Stimulated activated naive B cell treated with anti-CD40 and anti-IgM and Interleukin-4, amounts not matched to agents 10 μg/mL and 1 μg/mL and 100 μg/mL, for 72 hours (primary cell): ENCODE results near the gene SYNE2.
"Not testable (repeated sequence)": the region's sequence is repeated elsewhere in the genome, so short reads cannot be mapped to it uniquely, and the experiment has no call there.

Experiments used
- ATAC-seq, 2 donors: fragments of 150-1000 bp; cut with Tn5 transposase; replicated peaks; 2 replicates each; pipeline ENCODE4 v1.10.0; 2021; ENCODE audit warnings: moderate library complexity in 1 of 2
- DNase-seq: peaks from one replicate; pipeline ENCODE4 v3.0.0; 2021
- H3K27ac Mint-ChIP-seq: one replicate; pipeline ENCODE4 v1.8.0; 2022; ENCODE audit warnings: mild to moderate bottlenecking, mixed read lengths
- H3K27me3 Mint-ChIP-seq, 2 donors: one replicate each; pipeline ENCODE4 v1.8.0; 2022; ENCODE audit warnings: mixed read lengths in 2 of 2
- H3K36me3 Mint-ChIP-seq, 2 donors: one replicate each; pipeline ENCODE4 v1.8.0; 2022; ENCODE audit warnings: mixed read lengths in 2 of 2, mild to moderate bottlenecking in 1 of 2
- H3K4me1 Mint-ChIP-seq, 2 donors: one replicate each; pipeline ENCODE4 v1.8.0; 2022; ENCODE audit warnings: mixed read lengths in 2 of 2, mild to moderate bottlenecking in 1 of 2
- H3K4me3 Mint-ChIP-seq, 2 donors: one replicate each; pipeline ENCODE4 v1.8.0; 2022; ENCODE audit warnings: mild to moderate bottlenecking in 2 of 2, mixed read lengths in 2 of 2, moderate library complexity in 1 of 2
- H3K9me3 Mint-ChIP-seq, 2 donors: one replicate each; pipeline ENCODE4 v1.8.0; 2022; ENCODE audit warnings: mixed read lengths in 2 of 2, mild to moderate bottlenecking in 1 of 2

Gene SYNE2

DNA sequence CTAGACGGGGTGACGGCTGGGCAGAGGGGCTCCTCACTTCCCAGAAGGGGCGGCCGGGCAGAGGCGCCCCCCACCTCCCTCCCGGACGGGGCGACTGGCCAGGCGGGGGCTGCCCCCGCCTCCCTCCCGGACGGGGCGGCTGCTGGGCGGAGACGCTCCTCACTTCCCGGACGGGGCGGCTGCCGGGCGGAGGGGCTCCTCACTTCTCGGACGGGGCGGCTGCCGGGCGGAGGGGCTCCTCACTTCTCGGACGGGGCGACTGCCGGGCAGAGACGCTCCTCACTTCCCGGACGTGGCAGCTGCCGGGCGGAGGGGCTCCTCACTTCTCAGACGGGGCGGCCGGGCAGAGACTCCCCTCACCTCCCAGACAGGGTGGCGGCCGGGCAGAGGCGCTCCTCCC is 330.1 kb downstream of the SYNE2 start:
- peaks cover 10 to 13% of the 10 kb centered on the region in 2 donors for H3K36me3 Mint-ChIP-seq
- not testable (repeated sequence) for DNase-seq, H3K4me3 Mint-ChIP-seq, H3K9me3 Mint-ChIP-seq, ATAC-seq, H3K4me1 Mint-ChIP-seq, H3K27ac Mint-ChIP-seq, H3K27me3 Mint-ChIP-seq

- Mint-ChIP-seq H3K36me3 (peaks cover 10 to 20% of the 10 kb centered on the region in 2 donors), H3K9me3 (no peaks in the 10 kb centered on the region), H3K4me3 (no peak overlapping the region), H3K27me3 (no peaks in the 10 kb centered on the region), H3K4me1 (no peaks in the 10 kb centered on the region), H3K27ac (no peak overlapping the region)
- no peak for DNase-seq
- ATAC-seq = no peak
These were observed 331.4 kb downstream of the SYNE2 start for GRCh38 chr14:64184103-64184729.

GRCh38 chr14:64185184-64185583 is 332.4 kb downstream of the SYNE2 start:
- ATAC-seq = no peak
- no peak for DNase-seq
- peaks cover 10 to 20% of the 10 kb centered on the region in 2 donors for H3K36me3 Mint-ChIP-seq
- no peak overlapping the region for H3K4me3 Mint-ChIP-seq
- H3K27me3 Mint-ChIP-seq = no peaks in the 10 kb centered on the region
- H3K27ac Mint-ChIP-seq = no peak overlapping the region
- no peaks in the 10 kb centered on the region for H3K9me3 Mint-ChIP-seq
- no peaks in the 10 kb centered on the region for H3K4me1 Mint-ChIP-seq

GRCh38 chr14:64186231-64187129 is 333.7 kb downstream of the SYNE2 start:
- Mint-ChIP-seq H3K27ac (no peak overlapping the region), H3K4me1 (peaks cover 0 to 4% of the 10 kb centered on the region in 2 donors), H3K27me3 (no peaks in the 10 kb centered on the region), H3K9me3 (no peaks in the 10 kb centered on the region), H3K36me3 (peaks cover 7 to 27% of the 10 kb centered on the region in 2 donors), H3K4me3 (no peak overlapping the region)
- DNase-seq = no peak
- ATAC-seq = no peak

GRCh38 chr14:64187331-64187730 is 334.5 kb downstream of the SYNE2 start:
- peaks cover 7 to 27% of the 10 kb centered on the region in 2 donors for H3K36me3 Mint-ChIP-seq
- H3K4me3 Mint-ChIP-seq = no peak overlapping the region
- ATAC-seq (no peak), DNase-seq (no peak)
- no peak overlapping the region for H3K27ac Mint-ChIP-seq
- H3K9me3 Mint-ChIP-seq = no peaks in the 10 kb centered on the region
- H3K4me1 Mint-ChIP-seq = peaks cover 0 to 5% of the 10 kb centered on the region in 2 donors
- H3K27me3 Mint-ChIP-seq = no peaks in the 10 kb centered on the region

- Mint-ChIP-seq H3K27me3 (no peaks in the 10 kb centered on the region), H3K9me3 (no peaks in the 10 kb centered on the region), H3K36me3 (peaks cover 4 to 18% of the 10 kb centered on the region in 2 donors), H3K27ac (no peak overlapping the region), H3K4me3 (no peak overlapping the region), H3K4me1 (peaks cover 23 to 26% of the 10 kb centered on the region in 2 donors)
- ATAC-seq (no peak), DNase-seq (no peak)
These were observed 338.2 kb downstream of the SYNE2 start for GRCh38 chr14:64190974-64191502.

DNA sequence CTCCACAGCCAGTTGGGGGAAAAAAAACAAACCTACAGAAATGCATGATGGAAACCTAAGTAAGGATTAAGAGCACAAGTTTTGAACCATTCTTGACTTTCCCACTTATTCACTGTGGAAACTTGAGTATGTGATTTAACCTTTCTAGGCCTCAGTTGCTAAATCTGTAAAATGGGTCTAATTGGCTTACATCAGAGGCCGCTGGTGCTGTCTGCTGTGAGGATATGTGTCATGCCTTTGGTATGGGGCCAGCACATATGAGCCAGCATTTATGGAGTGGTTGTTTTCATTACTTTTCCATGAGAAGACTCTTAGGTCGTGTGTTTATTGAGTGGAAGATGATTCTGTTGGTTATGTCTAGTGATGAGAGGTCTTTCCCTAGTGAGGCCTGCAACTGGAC is 339.0 kb downstream of the SYNE2 start:
- Mint-ChIP-seq H3K9me3 (no peaks in the 10 kb centered on the region), H3K27me3 (no peaks in the 10 kb centered on the region), H3K4me1 (peaks cover 27 to 33% of the 10 kb centered on the region in 2 donors), H3K4me3 (no peak overlapping the region), H3K36me3 (peaks cover 1 to 18% of the 10 kb centered on the region in 2 donors), H3K27ac (no peak overlapping the region)
- no peak for ATAC-seq
- no peak for DNase-seq

DNA sequence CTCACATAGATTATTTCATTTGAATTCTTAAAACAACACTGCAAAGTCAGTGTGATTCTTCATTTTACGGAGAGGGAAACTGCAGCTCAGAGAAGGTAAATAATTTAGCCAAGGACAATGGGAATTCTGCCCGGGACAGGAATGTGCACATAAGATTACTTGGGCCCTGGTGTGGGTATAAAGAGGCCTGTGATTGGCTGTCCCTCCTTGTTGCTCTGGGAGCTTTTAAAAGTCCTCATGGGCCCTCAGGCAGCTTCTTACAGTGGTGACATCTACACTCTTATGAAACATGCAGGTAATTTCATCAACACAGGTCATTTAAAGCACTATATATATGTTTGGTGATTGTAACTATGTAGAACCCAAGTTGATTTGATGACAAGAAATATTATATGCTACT is 341.0 kb downstream of the SYNE2 start:
- Mint-ChIP-seq H3K36me3 (peaks cover 1 to 11% of the 10 kb centered on the region in 2 donors), H3K4me1 (peaks cover 39 to 44% of the 10 kb centered on the region in 2 donors), H3K27me3 (no peaks in the 10 kb centered on the region), H3K9me3 (no peaks in the 10 kb centered on the region), H3K4me3 (no peak overlapping the region), H3K27ac (no peak overlapping the region)
- DNase-seq = no peak
- no peak for ATAC-seq

GRCh38 chr14:64194404-64194803 is 341.6 kb downstream of the SYNE2 start:
- no peak for DNase-seq
- Mint-ChIP-seq H3K36me3 (peaks cover 1 to 11% of the 10 kb centered on the region in 2 donors), H3K4me1 (peaks cover 40 to 44% of the 10 kb centered on the region in 2 donors), H3K27me3 (no peaks in the 10 kb centered on the region), H3K4me3 (no peak overlapping the region), H3K9me3 (no peaks in the 10 kb centered on the region), H3K27ac (peak overlapping the region; percentile 75)
- no peak for ATAC-seq

GRCh38 chr14:64195199-64195598 is 342.4 kb downstream of the SYNE2 start:
- DNase-seq = no peak
- peaks cover 1 to 11% of the 10 kb centered on the region in 2 donors for H3K36me3 Mint-ChIP-seq
- H3K4me1 Mint-ChIP-seq = peaks cover 40 to 44% of the 10 kb centered on the region in 2 donors
- H3K27ac Mint-ChIP-seq = peak overlapping the region; percentile 75
- peak; percentile 67 to 68 for ATAC-seq
- no peaks in the 10 kb centered on the region for H3K9me3 Mint-ChIP-seq
- no peaks in the 10 kb centered on the region for H3K27me3 Mint-ChIP-seq
- peak overlapping the region; percentile 34 to 64 for H3K4me3 Mint-ChIP-seq

GRCh38 chr14:64196056-64196455 is 343.3 kb downstream of the SYNE2 start:
- DNase-seq = no peak
- peak overlapping the region; percentile 64 to 84 for H3K4me3 Mint-ChIP-seq
- ATAC-seq = no peak
- no peaks in the 10 kb centered on the region for H3K27me3 Mint-ChIP-seq
- peak overlapping the region; percentile 75 for H3K27ac Mint-ChIP-seq
- peaks cover 42 to 44% of the 10 kb centered on the region in 2 donors for H3K4me1 Mint-ChIP-seq
- no peaks in the 10 kb centered on the region for H3K9me3 Mint-ChIP-seq
- peaks cover 0 to 4% of the 10 kb centered on the region in 2 donors for H3K36me3 Mint-ChIP-seq

DNA sequence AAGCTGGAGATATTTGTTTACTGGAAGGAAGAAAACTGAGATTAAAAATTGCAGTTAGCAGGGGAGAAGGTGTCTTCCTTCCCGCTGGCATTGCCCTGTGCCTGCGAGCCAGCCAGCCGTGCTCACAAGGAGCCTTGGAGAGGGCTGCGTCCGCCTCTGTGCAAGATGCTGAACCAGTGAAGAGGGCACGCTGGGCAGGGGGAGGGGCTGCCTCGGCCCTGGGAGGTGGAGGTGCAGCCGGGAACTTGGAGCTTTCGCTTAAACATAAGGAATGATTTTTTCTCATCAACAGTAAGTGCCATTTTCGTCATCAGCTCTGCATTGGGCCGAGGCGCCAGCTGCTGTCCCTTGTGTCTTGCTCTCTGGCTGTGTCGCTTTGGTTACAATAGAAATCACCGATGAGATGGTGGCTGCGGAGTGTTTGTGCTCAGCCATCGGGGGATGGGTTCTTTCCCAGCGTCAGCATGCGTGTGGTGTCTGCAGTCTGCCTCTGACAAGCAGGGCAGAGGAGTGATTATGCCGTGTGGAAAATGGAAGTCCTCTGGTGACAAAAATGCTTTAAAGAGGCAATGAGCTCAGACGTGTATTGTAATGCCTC is 344.1 kb downstream of the SYNE2 start:
- Mint-ChIP-seq H3K27ac (peak overlapping the region; percentile 97), H3K4me1 (peaks cover 40 to 44% of the 10 kb centered on the region in 2 donors), H3K36me3 (no peaks in the 10 kb centered on the region), H3K9me3 (no peaks in the 10 kb centered on the region), H3K4me3 (peak overlapping the region; percentile 84 to 98), H3K27me3 (no peaks in the 10 kb centered on the region)
- peak; percentile 47 for DNase-seq
- peak; percentile 88 to 91 for ATAC-seq

GRCh38 chr14:64197996-64198395 is 345.2 kb downstream of the SYNE2 start:
- Mint-ChIP-seq H3K9me3 (no peaks in the 10 kb centered on the region), H3K4me3 (no peak overlapping the region), H3K27me3 (no peaks in the 10 kb centered on the region), H3K36me3 (no peaks in the 10 kb centered on the region), H3K27ac (peak overlapping the region; percentile 14), H3K4me1 (peaks cover 40 to 44% of the 10 kb centered on the region in 2 donors)
- no peak for DNase-seq
- no peak for ATAC-seq

DNA sequence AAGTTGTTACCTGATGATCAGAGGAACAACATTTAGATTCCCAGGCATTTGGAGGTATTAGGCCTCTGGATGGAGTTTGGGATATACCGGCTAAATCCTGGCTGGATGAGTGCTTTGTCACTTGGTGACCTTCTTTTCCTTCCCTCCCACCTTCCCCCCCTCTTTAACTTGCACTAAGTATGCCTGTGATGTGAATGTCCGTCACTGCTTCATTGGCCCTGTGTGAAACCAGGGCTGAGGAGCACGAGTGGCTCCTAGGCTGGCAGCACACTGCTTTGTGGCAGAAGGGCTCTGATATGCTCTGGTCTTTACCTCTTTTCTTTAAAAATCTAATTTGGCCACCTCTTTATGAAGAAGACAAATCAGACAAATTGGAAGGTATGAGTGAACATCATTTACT is 345.7 kb downstream of the SYNE2 start:
- Mint-ChIP-seq H3K4me3 (no peak overlapping the region), H3K9me3 (no peaks in the 10 kb centered on the region), H3K27ac (peak overlapping the region; percentile 71), H3K27me3 (no peaks in the 10 kb centered on the region), H3K36me3 (no peaks in the 10 kb centered on the region), H3K4me1 (peaks cover 40 to 44% of the 10 kb centered on the region in 2 donors)
- no peak for DNase-seq
- ATAC-seq = no peak
